ENCODE results near the gene ABTB2.

DNA sequence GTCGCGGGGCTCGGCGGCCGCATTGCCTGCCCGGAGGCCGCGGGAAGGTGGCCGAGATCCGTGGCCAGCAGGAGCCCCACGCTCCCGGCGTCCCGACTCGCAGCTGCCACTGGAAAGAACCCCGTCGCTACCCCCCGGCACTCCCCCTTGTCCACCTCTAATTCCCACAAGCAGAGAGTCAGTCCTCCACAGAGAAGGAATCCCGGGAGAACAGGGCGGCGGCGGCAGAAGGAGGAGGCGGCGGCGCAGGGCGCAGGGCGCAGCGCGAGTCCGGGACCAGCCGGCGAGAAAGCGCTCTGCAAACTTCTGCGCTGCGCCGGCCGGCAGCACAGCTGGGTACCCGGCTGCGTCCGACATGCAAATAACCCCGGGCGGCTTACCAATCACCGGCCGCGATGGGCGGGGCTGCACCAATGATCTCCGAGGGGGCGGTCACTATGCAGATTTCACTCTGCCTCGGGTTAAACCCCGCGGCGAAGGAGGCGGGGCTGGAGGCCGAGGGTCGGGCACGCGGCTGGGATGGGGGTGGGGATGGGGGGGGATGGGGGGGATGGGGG lies at the start of gene ABTB2:
- TF ChIP-seq, protein P1, sequence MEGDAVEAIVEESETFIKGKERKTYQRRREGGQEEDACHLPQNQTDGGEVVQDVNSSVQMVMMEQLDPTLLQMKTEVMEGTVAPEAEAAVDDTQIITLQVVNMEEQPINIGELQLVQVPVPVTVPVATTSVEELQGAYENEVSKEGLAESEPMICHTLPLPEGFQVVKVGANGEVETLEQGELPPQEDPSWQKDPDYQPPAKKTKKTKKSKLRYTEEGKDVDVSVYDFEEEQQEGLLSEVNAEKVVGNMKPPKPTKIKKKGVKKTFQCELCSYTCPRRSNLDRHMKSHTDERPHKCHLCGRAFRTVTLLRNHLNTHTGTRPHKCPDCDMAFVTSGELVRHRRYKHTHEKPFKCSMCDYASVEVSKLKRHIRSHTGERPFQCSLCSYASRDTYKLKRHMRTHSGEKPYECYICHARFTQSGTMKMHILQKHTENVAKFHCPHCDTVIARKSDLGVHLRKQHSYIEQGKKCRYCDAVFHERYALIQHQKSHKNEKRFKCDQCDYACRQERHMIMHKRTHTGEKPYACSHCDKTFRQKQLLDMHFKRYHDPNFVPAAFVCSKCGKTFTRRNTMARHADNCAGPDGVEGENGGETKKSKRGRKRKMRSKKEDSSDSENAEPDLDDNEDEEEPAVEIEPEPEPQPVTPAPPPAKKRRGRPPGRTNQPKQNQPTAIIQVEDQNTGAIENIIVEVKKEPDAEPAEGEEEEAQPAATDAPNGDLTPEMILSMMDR (conservative IDR thresholded peaks at IDR 0.05; ENCODE audit: low read length), result no peak
- TF ChIP-seq EZH2phosphoT487 (IDR thresholded peaks at IDR 0.05; ENCODE audit: borderline replicate concordance, low read depth, low read length), result no peak
